ENCODE data around the gene SMIM21. TPM values are rescaled to one million over a fixed set of nuclear protein-coding genes. Genes with fewer than 3 reads are reported as not detected.

SMIM21 gene
- total RNA-seq, 4 donors from 2014 or later: not detected

DNA sequence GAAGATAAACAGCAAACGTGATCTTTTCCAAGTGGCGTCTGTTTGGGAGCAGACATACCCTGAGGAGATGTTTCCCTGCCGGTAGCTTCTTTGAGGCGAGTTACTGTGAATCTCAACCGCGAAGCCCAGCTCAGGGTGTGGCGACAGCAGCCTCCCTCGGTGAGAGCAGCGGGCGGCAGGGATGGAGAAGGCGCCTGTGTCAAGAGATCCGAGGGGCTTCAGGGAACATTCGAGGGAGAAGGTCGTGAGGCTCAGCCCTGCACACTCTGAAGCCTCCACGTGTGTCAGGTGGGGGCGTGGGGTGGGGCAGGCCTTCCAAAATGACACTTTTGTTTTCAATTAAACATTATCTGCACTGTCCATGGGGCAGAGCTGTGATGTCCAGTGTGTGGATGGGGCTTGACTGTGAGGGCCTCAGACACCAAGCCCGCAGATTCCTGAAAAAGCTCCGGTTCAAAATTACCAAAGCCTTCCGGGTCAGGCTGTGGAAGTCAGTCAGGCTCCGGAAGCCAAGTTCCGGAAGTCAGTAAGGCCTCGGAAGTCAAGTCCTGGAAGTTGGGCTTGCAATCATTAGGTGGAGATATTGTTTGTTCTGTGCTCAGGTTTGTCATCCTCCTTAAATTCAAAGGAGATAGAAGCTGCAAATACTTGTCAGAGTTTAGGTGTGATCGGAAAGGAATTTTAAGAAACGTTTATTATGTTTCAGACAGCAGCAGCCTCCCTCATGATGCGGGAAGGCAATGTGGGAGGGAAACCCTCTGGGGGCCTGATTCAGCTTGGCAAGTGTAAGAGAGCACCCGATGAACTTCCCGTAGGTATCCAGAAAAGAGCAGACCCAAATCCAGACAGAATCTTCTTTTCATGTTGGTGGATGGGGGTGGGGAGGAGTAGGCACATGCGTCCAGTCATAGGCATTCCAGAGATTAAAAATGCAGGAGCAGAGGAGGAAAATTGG, 20.7 kb downstream of the SMIM21 start:
- Histone ChIP-seq H3K27me3 (no peaks in the 10 kb centered on the region), H3K4me1 (peaks cover 0 to 14% (median 0%) of the 10 kb centered on the region in 4 donors), H3K4me3 (no peak overlapping the region), H3K27ac (no peak overlapping the region), H3K9me3 (no peaks in the 10 kb centered on the region), H3K36me3 (no peaks in the 10 kb centered on the region)
- no peak for DNase-seq (ENCODE audit: low spot score in 2 of 2)
- no peak for TF ChIP-seq EP300 (IDR thresholded peaks at IDR 0.05)
- TF ChIP-seq CTCF (IDR thresholded peaks at IDR 0.05): no peak
- no peak for TF ChIP-seq POLR2A (IDR thresholded peaks at IDR 0.05)
- 75 to 76% methylated on average over 28 of the region's 28 CpGs for WGBS, 2 donors

DNA sequence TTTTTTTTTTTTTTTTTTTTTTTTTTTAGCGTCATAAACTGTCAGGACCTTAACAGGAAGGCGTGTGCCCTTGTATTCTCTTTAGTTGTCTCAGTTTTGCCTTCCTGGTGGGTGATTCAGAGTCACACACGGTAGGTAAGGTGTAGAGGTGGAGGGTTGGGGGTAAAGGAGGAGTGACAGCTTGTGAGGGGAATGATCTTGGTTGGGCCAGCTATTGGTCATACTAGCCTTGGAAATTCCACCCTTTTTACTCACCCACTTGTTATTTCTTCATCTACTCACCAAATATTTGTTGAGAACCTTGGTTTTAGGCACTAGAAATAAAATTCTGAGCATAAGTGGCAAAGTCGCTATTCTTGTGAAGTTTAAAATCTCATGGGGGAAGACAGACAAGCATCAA, 22.2 kb downstream of the SMIM21 start:
- Histone ChIP-seq H3K36me3 (no peaks in the 10 kb centered on the region), H3K9me3 (no peaks in the 10 kb centered on the region), H3K4me1 (peaks cover 0 to 14% (median 0%) of the 10 kb centered on the region in 4 donors), H3K27me3 (no peaks in the 10 kb centered on the region), H3K4me3 (no peak overlapping the region), H3K27ac (no peak overlapping the region)
- WGBS, 2 donors: 94 to 96% methylated on average over 4 of the region's 4 CpGs
- no peak for DNase-seq (ENCODE audit: low spot score in 2 of 2)
- no peak for TF ChIP-seq CTCF (IDR thresholded peaks at IDR 0.05)
- no peak for TF ChIP-seq POLR2A (IDR thresholded peaks at IDR 0.05)
- TF ChIP-seq EP300 (IDR thresholded peaks at IDR 0.05): no peak

- no peaks in the 10 kb centered on the region for H3K36me3 ChIP-seq
- WGBS, 2 donors: 95% methylated on average over 3 of the region's 3 CpGs
Observed at GRCh38 chr18:75400366-75400765, 27.1 kb downstream of the SMIM21 start.

DNA sequence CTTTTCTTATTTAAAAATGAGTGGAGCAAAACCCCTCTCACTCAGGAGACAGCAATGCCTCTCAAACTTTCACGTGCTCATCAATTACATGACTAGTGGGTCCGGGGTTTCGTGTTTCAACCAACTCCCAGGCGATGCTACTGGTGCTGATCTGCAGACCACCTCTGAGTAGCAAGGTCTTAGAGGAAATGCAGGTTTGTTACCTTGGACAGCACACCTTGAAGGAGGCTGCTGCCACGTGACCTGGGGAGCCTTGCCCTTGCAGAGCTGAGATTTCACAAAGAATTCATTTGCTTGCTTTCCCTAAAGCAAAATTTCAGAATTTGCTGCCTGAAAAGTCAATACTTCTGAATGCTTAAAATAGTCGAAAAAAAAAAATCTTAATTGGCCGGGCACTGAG, 32.4 kb downstream of the SMIM21 start:
- Histone ChIP-seq H3K4me1 (no peaks in the 10 kb centered on the region), H3K27ac (no peak overlapping the region), H3K4me3 (no peak overlapping the region), H3K36me3 (no peaks in the 10 kb centered on the region), H3K9me3 (no peaks in the 10 kb centered on the region), H3K27me3 (no peaks in the 10 kb centered on the region)
- 78 to 80% methylated on average over 7 of the region's 7 CpGs for WGBS, 2 donors
- no peak for DNase-seq (ENCODE audit: low spot score in 2 of 2)
- TF ChIP-seq EP300 (IDR thresholded peaks at IDR 0.05): no peak
- TF ChIP-seq CTCF (IDR thresholded peaks at IDR 0.05): no peak
- no peak for TF ChIP-seq POLR2A (IDR thresholded peaks at IDR 0.05)

More at GRCh38 chr18:75400366-75400765, 27.1 kb downstream of the SMIM21 start:
- no peak for DNase-seq (ENCODE audit: low spot score in 2 of 2)
- Histone ChIP-seq H3K9me3 (no peaks in the 10 kb centered on the region), H3K27ac (no peak overlapping the region), H3K27me3 (no peaks in the 10 kb centered on the region), H3K4me3 (no peak overlapping the region), H3K4me1 (no peaks in the 10 kb centered on the region)
- TF ChIP-seq POLR2A (IDR thresholded peaks at IDR 0.05) (no peak), CTCF (IDR thresholded peaks at IDR 0.05) (no peak), EP300 (IDR thresholded peaks at IDR 0.05) (no peak)

DNA sequence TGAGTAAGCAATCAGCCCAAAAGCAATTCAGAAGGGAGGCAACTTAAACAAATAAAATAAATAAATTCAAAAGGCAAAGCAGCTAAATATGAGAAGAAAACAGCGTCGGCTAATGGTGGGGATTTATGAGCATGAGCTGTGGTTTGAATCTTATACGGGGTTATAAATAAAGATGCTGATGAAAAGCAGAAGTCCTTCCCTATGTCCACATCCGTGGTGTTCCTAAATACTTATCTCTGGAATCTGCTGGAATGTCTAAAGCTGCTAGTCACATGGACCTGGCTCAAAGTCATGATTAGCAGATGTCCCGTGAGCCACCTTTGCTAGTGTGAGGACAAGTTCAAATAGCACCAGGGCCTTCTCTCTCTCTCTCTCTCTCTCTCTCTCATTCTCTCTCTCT, 33.8 kb downstream of the SMIM21 start:
- no peak for DNase-seq (ENCODE audit: low spot score in 2 of 2)
- Histone ChIP-seq H3K27me3 (no peaks in the 10 kb centered on the region), H3K36me3 (no peaks in the 10 kb centered on the region), H3K27ac (no peak overlapping the region), H3K4me1 (no peaks in the 10 kb centered on the region), H3K9me3 (no peaks in the 10 kb centered on the region), H3K4me3 (no peak overlapping the region)
- TF ChIP-seq POLR2A (IDR thresholded peaks at IDR 0.05) (no peak), EP300 (IDR thresholded peaks at IDR 0.05) (no peak), CTCF (IDR thresholded peaks at IDR 0.05) (no peak)
- 37 to 43% methylated on average over 5 of the region's 5 CpGs for WGBS, 2 donors
